OCI-LY1 (cell line): Measurements from ENCODE around the gene CHMP1A.

ENCODE experiments used
- H2AFZ ChIP-seq: fragments of 200-600 bp; sonication (generic), shearing (Covaris generic); 2 replicates; pipeline ENCODE4 v1.6.0; 2014; ENCODE audit warnings: antibody characterized with exemption, mild to moderate bottlenecking, low read length
- H3F3A ChIP-seq: fragments of 200-600 bp; sonication (generic), shearing (Covaris generic); 2 replicates; pipeline ENCODE4 v1.6.0; 2014; ENCODE audit warnings: mild to moderate bottlenecking, antibody characterized with exemption, low read length, moderate library complexity; ENCODE audit not compliant: insufficient read depth
- H3K27ac ChIP-seq: fragments of 200-600 bp; sonication (generic); 2 replicates; pipeline ENCODE4 v1.5.1; 2014; ENCODE audit warnings: low read length, mixed run types, mild to moderate bottlenecking, low read depth; ENCODE audit not compliant: poor library complexity, severe bottlenecking
- H3K27me3 ChIP-seq: fragments of 200-600 bp; sonication (generic); 2 replicates; pipeline ENCODE4 v1.6.0; 2014; ENCODE audit warnings: antibody characterized with exemption, mild to moderate bottlenecking, low read length, moderate library complexity; ENCODE audit not compliant: insufficient read depth
- H3K36me3 ChIP-seq: fragments of 200-600 bp; sonication (generic); 2 replicates; pipeline ENCODE4 v1.6.1; 2014; ENCODE audit warnings: mild to moderate bottlenecking, antibody characterized with exemption, low read length, moderate library complexity, mixed read lengths; ENCODE audit not compliant: insufficient read depth
- H3K4me1 ChIP-seq: fragments of 200-600 bp; sonication (generic); 2 replicates; pipeline ENCODE4 v1.5.1; 2014; ENCODE audit warnings: mild to moderate bottlenecking, low read length, moderate library complexity; ENCODE audit not compliant: insufficient read depth, severe bottlenecking
- H3K4me2 ChIP-seq: fragments of 200-600 bp; sonication (generic), shearing (Covaris generic); 2 replicates; pipeline ENCODE4 v1.6.1; 2014; ENCODE audit warnings: low read length
- H3K4me3 ChIP-seq: fragments of 200-600 bp; sonication (generic); 2 replicates; pipeline ENCODE4 v1.5.1; 2014; ENCODE audit warnings: low read length, low read depth, mild to moderate bottlenecking, mixed read lengths; ENCODE audit not compliant: poor library complexity, severe bottlenecking
- H3K79me2 ChIP-seq: fragments of 200-600 bp; shearing (Covaris generic); 2 replicates; pipeline ENCODE4 v1.6.1; 2016; ENCODE audit warnings: mixed run types, low read length, mixed read lengths; ENCODE audit not compliant: insufficient read depth
- H3K9ac ChIP-seq: fragments of 200-600 bp; sonication (generic), shearing (Covaris generic); 2 replicates; pipeline ENCODE4 v1.6.1; 2014; ENCODE audit warnings: mild to moderate bottlenecking, low read length, mixed read lengths
- H3K9me2 ChIP-seq: fragments of 200-600 bp; sonication (generic), shearing (Covaris generic); 2 replicates; pipeline ENCODE4 v1.6.1; 2014; ENCODE audit warnings: low read depth, mild to moderate bottlenecking, low read length, mixed read lengths
- H3K9me3 ChIP-seq: fragments of 200-600 bp; shearing (Covaris generic); 2 replicates; pipeline ENCODE4 v1.6.1; 2014; ENCODE audit warnings: low read length, mixed read lengths
- H4K20me1 ChIP-seq: fragments of 200-600 bp; sonication (generic), shearing (Covaris generic); 2 replicates; pipeline ENCODE4 v1.6.0; 2016; ENCODE audit warnings: mild to moderate bottlenecking, low read length; ENCODE audit not compliant: insufficient read depth
- EZH2 ChIP-seq: fragments of 200-600 bp; sonication (generic), shearing (Covaris generic); IDR thresholded peaks from 2 replicates; pipeline ENCODE4 v1.8.0; 2017; ENCODE audit warnings: borderline replicate concordance, mixed run types, mild to moderate bottlenecking, antibody characterized with exemption, low read length, moderate library complexity, mixed read lengths
- TF ChIP-seq, protein P1 (sequence below): fragments of 200-600 bp; sonication (generic), shearing (Covaris generic); IDR thresholded peaks from 2 replicates; pipeline ENCODE4 v1.5.1; 2017; ENCODE audit warnings: mild to moderate bottlenecking, antibody characterized with exemption, low read length, moderate library complexity, mixed read lengths

Gene CHMP1A

DNA sequence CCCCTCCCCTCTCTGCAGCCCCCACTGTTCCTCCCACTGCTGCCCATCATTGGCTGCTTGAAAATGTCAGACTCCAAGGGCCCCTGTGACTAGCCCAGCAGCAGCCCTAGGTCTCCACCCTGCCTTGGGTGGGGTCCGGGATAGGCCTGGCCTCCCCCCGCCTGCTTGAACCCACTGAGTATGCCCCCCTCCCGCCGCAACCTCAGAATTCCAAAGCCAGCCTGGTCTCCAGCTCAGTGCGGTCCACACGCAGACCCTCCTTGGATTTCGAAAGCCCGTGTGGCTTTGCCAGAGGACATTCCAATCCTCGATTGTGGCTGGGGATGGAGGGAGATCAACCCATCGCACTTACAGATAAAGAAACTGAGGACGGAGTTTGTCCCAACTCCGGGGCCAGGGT, 37.7 kb downstream of the CHMP1A start:
- Histone ChIP-seq H2AFZ (no peak overlapping the region), H3F3A (no peaks in the 10 kb centered on the region), H3K79me2 (no peaks in the 10 kb centered on the region), H3K4me1 (peaks cover 7% of the 10 kb centered on the region), H3K36me3 (no peaks in the 10 kb centered on the region), H3K9ac (no peak overlapping the region), H3K9me2 (no peaks in the 10 kb centered on the region), H3K4me2 (no peak overlapping the region), H3K27ac (no peak overlapping the region), H3K4me3 (no peak overlapping the region), H3K9me3 (no peaks in the 10 kb centered on the region), H4K20me1 (no peaks in the 10 kb centered on the region), H3K27me3 (peaks cover 5% of the 10 kb centered on the region)
- TF ChIP-seq EZH2, result no peak
- TF ChIP-seq, protein P1, sequence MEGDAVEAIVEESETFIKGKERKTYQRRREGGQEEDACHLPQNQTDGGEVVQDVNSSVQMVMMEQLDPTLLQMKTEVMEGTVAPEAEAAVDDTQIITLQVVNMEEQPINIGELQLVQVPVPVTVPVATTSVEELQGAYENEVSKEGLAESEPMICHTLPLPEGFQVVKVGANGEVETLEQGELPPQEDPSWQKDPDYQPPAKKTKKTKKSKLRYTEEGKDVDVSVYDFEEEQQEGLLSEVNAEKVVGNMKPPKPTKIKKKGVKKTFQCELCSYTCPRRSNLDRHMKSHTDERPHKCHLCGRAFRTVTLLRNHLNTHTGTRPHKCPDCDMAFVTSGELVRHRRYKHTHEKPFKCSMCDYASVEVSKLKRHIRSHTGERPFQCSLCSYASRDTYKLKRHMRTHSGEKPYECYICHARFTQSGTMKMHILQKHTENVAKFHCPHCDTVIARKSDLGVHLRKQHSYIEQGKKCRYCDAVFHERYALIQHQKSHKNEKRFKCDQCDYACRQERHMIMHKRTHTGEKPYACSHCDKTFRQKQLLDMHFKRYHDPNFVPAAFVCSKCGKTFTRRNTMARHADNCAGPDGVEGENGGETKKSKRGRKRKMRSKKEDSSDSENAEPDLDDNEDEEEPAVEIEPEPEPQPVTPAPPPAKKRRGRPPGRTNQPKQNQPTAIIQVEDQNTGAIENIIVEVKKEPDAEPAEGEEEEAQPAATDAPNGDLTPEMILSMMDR, result no peak

DNA sequence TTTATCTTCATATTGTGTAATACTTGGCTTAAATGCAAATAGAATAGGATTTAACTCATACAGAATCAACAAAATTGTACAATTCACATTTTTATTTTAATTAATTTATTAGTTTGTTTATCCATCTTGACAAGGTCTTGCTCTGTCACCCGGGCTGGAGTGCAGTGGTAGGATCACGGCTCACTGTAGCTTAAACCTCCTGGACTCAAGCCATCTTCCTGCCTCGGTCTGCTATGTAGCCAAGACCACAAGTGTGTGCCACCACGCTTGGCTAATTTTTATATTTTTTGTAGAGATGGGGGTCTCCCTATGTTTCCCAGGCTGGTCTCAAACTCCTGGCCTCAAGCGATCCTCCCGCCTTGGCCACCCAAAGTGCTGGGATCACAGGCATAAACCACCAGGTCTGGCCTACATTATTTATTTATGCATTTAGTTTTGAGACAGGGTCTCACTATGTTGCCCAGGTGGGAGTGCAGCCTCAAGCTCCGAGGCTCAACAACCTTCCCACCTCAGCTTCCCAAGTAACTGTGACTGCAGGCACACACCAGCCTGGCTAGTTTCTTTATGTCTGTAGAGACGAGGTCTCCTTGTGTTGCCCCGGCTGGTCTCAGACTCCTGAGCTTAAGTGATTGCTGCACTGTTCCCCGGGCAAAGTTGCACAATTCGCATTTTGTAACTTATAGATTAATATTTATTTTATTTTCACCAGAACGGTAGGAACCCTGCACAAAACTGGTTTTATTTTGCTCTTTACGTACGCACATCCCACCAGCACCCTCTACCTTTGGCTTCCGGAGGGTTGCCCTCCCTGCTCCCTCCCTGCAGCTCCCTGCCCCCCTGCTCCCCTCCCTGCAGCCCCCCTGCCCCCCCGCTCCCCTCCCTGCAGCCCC, 39.2 kb downstream of the CHMP1A start:
- no peak overlapping the region for H2AFZ ChIP-seq
- TF ChIP-seq, protein P1, result no peak
- no peak for TF ChIP-seq EZH2
- H4K20me1 ChIP-seq, result no peaks in the 10 kb centered on the region

GRCh38 chr16:89617036-89617435, 40.5 kb downstream of the CHMP1A start:
- Histone ChIP-seq H3K4me2 (no peak overlapping the region), H3K9me2 (no peaks in the 10 kb centered on the region), H3K79me2 (no peaks in the 10 kb centered on the region), H2AFZ (no peak overlapping the region), H3K27me3 (peaks cover 4% of the 10 kb centered on the region; the same call in 1 of the 2 replicates), H3K36me3 (no peaks in the 10 kb centered on the region), H3F3A (no peaks in the 10 kb centered on the region), H3K4me1 (peaks cover 7% of the 10 kb centered on the region), H3K9ac (no peak overlapping the region), H4K20me1 (no peaks in the 10 kb centered on the region), H3K27ac (no peak overlapping the region), H3K9me3 (no peaks in the 10 kb centered on the region), H3K4me3 (no peak overlapping the region)
- TF ChIP-seq EZH2, result no peak
- TF ChIP-seq, protein P1, result no peak

More for the DNA sequence above, 39.2 kb downstream of the CHMP1A start:
- H3F3A ChIP-seq, result no peaks in the 10 kb centered on the region
- H3K4me1 ChIP-seq, result peaks cover 7% of the 10 kb centered on the region
- no peak overlapping the region for H3K4me2 ChIP-seq
- H3K36me3 ChIP-seq, result no peaks in the 10 kb centered on the region
- H3K9me3 ChIP-seq, result no peaks in the 10 kb centered on the region
- H3K9me2 ChIP-seq, result no peaks in the 10 kb centered on the region
- no peak overlapping the region for H3K27ac ChIP-seq
- no peaks in the 10 kb centered on the region for H3K79me2 ChIP-seq
- H3K4me3 ChIP-seq, result no peak overlapping the region
- no peaks in the 10 kb centered on the region for H3K27me3 ChIP-seq
- no peak overlapping the region for H3K9ac ChIP-seq
